OCI-LY1 (cell line): ENCODE data around the gene PYGB.

Experiments
- CTCF ChIP-seq: fragments of 200-600 bp; sonication (generic), shearing (Covaris generic); IDR thresholded peaks from 2 replicates; pipeline ENCODE4 v1.5.1; 2017; ENCODE audit warnings: mild to moderate bottlenecking, antibody characterized with exemption, low read length, moderate library complexity, mixed read lengths
- EZH2 ChIP-seq: fragments of 200-600 bp; sonication (generic), shearing (Covaris generic); IDR thresholded peaks from 2 replicates; pipeline ENCODE4 v1.8.0; 2017; ENCODE audit warnings: borderline replicate concordance, mixed run types, mild to moderate bottlenecking, antibody characterized with exemption, low read length, moderate library complexity, mixed read lengths

- TF ChIP-seq CTCF: no peak
- no peak for TF ChIP-seq EZH2
Observed at GRCh38 chr20:25257756-25258475, 10.0 kb downstream of the PYGB start.
